Measurements from ENCODE around the gene PLS1. TPM values are rescaled to one million over a fixed set of nuclear protein-coding genes. Genes with fewer than 3 reads are reported as not detected.

Gene PLS1
- polyA plus RNA-seq, 2 of the 4 experiments (the other 2 are of a cell fraction): 18.5 to 78.1 TPM

DNA sequence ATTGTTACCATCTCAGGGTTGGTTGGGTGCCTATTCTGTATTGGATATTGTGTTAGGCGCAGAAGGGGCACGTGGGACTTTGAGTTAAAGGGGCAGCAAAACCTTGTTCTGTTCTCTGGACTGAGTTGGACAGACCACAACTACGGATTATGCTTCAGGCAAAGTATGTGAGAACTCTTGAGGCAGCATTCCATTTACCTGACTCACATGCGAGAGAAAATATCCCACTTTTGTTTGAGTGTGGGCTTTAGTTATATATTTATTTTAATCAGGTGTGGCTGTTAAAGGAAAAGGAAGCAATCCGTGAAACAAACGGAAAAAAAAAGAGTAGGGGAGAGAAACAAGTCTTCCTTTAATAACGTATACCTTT is 627 bp upstream of the PLS1 start:
- Histone ChIP-seq H3K4me3 (peak overlapping the region; percentile 56), H3K4me1 (peaks cover 17% of the 10 kb centered on the region), H3K9me3 (no peaks in the 10 kb centered on the region), H3K4me2 (peak overlapping the region; percentile 83), H3K27ac (peak overlapping the region; percentile 90 to 93)
- FAIRE-seq (no peak), ATAC-seq (peak; percentile 49 to 64; a peak in 5 of 6 replicates), DNase-seq (ENCODE audit: low read depth in 1 of 2, low spot score in 1 of 2) (peak; percentile 40 to 58)
- POLR2A ChIA-PET: interaction anchor here (0.6 to 3.0 kb wide), 4 partner anchors 17 to 129 kb away, joined by 3 to 19 read pairs (median 7); partner anchors contain the start of genes ATR and TRPC1
- TF ChIP-seq, protein P1, sequence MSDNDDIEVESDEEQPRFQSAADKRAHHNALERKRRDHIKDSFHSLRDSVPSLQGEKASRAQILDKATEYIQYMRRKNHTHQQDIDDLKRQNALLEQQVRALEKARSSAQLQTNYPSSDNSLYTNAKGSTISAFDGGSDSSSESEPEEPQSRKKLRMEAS (IDR thresholded peaks at IDR 0.05): peak; percentile 31; the same call in 1 of the 2 replicates
- TF ChIP-seq, protein P2, sequence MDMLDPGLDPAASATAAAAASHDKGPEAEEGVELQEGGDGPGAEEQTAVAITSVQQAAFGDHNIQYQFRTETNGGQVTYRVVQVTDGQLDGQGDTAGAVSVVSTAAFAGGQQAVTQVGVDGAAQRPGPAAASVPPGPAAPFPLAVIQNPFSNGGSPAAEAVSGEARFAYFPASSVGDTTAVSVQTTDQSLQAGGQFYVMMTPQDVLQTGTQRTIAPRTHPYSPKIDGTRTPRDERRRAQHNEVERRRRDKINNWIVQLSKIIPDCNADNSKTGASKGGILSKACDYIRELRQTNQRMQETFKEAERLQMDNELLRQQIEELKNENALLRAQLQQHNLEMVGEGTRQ (IDR thresholded peaks at IDR 0.05): peak; percentile 65
- TF ChIP-seq SMC3 (IDR thresholded peaks at IDR 0.05) (no peak), FOSL2 (IDR thresholded peaks at IDR 0.05) (no peak), FOSL2 (CRISPR knock-in tag; IDR thresholded peaks at IDR 0.05) (peak; percentile 43; the same call in 1 of the 2 replicates), BHLHE40 (IDR thresholded peaks at IDR 0.05; ENCODE audit: low read depth, low read length) (no peak), JUNB (IDR thresholded peaks at IDR 0.05) (0 out of 2 replicates have a peak, but pooled peaks have one; percentile 5), HOXA7 (CRISPR knock-in tag; IDR thresholded peaks at IDR 0.05) (no peak), HEYL (CRISPR knock-in tag; IDR thresholded peaks at IDR 0.05) (no peak)
- TF ChIP-seq, protein P3, sequence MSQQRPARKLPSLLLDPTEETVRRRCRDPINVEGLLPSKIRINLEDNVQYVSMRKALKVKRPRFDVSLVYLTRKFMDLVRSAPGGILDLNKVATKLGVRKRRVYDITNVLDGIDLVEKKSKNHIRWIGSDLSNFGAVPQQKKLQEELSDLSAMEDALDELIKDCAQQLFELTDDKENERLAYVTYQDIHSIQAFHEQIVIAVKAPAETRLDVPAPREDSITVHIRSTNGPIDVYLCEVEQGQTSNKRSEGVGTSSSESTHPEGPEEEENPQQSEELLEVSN (IDR thresholded peaks at IDR 0.05; ENCODE audit: borderline replicate concordance, low read depth): no peak
- 5% methylated on average over 7 of the region's 7 CpGs for WGBS (ENCODE audit: missing lambda C conversion rate)
- CTCF ChIA-PET: interaction anchor here (0.6 to 2.1 kb wide), 4 partner anchors 8 to 399 kb away, joined by 3 to 10 read pairs (median 5); no protein-coding TSS in a partner anchor

DNA sequence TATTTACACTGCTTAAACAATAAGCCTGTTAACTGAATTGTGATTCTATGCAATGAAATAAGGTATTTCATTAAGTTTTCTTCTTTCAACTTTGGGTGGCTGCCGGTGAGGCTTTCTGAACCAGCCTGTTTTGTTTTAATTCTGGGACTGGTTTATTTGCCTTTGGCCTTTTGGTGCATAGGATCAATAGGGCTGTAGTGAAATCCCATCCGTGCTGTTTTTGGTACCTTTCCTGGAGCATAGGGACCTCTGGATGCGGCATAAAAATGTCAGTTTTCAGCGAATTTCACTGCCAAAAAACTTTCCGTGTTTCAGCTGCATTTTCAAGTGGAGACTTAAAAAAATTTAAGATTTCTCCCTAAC is 514 bp downstream of the PLS1 start:
- 1% methylated on average over 5 of the region's 5 CpGs for WGBS (ENCODE audit: missing lambda C conversion rate)
- Histone ChIP-seq H3K27ac (peak overlapping the region; percentile 90 to 93), H3K4me1 (peaks cover 17% of the 10 kb centered on the region), H3K4me3 (peak overlapping the region; percentile 56), H3K9me3 (no peaks in the 10 kb centered on the region), H3K4me2 (peak overlapping the region; percentile 83)
- peak in 1 of 2 experiments; percentile 33 for DNase-seq (ENCODE audit: low read depth in 1 of 2, low spot score in 1 of 2)
- FAIRE-seq: no peak
- CTCF ChIA-PET: interaction anchor here (1.4 to 1.9 kb wide), 6 partner anchors 9 to 232 kb away, joined by 3 to 6 read pairs (median 4); no protein-coding TSS in a partner anchor
- peak; percentile 6 to 12; a peak in 3 of 6 replicates for ATAC-seq
- TF ChIP-seq ESRRA (IDR thresholded peaks at IDR 0.05; ENCODE audit: borderline replicate concordance, low read length): no peak
- no peak for TF ChIP-seq POLR2A (IDR thresholded peaks at IDR 0.05; ENCODE audit: low read length)
- no peak for TF ChIP-seq JUNB (IDR thresholded peaks at IDR 0.05)
- no peak for TF ChIP-seq CHD4 (IDR thresholded peaks at IDR 0.05; ENCODE audit: borderline replicate concordance)
- TF ChIP-seq JUN (IDR thresholded peaks at IDR 0.05): no peak
- TF ChIP-seq GATA3 (IDR thresholded peaks at IDR 0.05; ENCODE audit: borderline replicate concordance): no peak
- TF ChIP-seq EP300 (IDR thresholded peaks at IDR 0.05): no peak
- TF ChIP-seq ZNF302 (CRISPR knock-in tag; IDR thresholded peaks at IDR 0.05): no peak
- TF ChIP-seq ZSCAN20 (CRISPR knock-in tag; IDR thresholded peaks at IDR 0.05): no peak
- TF ChIP-seq EHMT2 (IDR thresholded peaks at IDR 0.05; ENCODE audit: low read depth): no peak
- TF ChIP-seq, protein P3 (IDR thresholded peaks at IDR 0.05; ENCODE audit: borderline replicate concordance, low read depth): no peak
- no peak for TF ChIP-seq FOXS1 (CRISPR knock-in tag; IDR thresholded peaks at IDR 0.05)
- no peak for TF ChIP-seq NPAS2 (CRISPR knock-in tag; IDR thresholded peaks at IDR 0.05; ENCODE audit: borderline replicate concordance)
- TF ChIP-seq, protein P2 (IDR thresholded peaks at IDR 0.05): no peak
- TF ChIP-seq FOSB (CRISPR knock-in tag; IDR thresholded peaks at IDR 0.05): no peak
- no peak for TF ChIP-seq HEYL (CRISPR knock-in tag; IDR thresholded peaks at IDR 0.05)
- TF ChIP-seq SREBF2 (IDR thresholded peaks at IDR 0.05): no peak
- TF ChIP-seq, protein P4, sequence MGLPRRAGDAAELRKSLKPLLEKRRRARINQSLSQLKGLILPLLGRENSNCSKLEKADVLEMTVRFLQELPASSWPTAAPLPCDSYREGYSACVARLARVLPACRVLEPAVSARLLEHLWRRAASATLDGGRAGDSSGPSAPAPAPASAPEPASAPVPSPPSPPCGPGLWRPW (IDR thresholded peaks at IDR 0.05): no peak
- POLR2A ChIA-PET: interaction anchor here (0.9 to 3.0 kb wide), 5 partner anchors 10 to 405 kb away, joined by 4 to 19 read pairs (median 7); partner anchors contain the start of genes ATR, TRPC1 and U2SURP
